ENCODE results near the gene TECPR2.

DNA sequence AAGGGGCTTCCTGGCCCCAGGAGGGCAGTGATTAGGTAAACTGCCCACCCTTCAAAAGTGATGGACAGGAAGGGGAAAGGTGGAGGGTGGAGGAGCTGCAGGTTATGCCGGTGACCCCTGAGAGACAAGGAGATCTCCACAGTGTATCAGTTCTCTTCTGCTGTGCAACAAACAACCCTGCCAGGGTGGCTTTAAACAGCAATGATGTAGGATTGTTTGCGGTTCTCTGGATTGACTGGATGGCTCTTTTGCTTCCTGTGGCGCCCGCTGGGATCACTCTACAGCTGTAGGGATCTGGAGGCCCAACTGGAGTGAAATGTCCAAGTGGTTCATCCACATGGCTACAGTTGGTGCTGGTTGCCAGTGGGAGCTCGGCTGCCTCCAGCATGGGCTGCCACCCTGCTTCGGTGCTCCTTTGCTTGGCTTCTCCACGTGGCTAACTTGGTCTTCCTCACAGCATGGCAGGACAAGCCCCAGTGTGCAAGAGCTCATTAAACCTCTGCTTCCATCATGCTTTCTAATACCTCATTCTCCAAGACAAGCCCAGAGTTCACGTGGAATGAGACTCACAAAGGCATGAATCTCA lies 155.4 kb downstream of the TECPR2 start:
- TF ChIP-seq POLR2A (IDR thresholded peaks at IDR 0.05), result no peak
- TF ChIP-seq, protein P1, sequence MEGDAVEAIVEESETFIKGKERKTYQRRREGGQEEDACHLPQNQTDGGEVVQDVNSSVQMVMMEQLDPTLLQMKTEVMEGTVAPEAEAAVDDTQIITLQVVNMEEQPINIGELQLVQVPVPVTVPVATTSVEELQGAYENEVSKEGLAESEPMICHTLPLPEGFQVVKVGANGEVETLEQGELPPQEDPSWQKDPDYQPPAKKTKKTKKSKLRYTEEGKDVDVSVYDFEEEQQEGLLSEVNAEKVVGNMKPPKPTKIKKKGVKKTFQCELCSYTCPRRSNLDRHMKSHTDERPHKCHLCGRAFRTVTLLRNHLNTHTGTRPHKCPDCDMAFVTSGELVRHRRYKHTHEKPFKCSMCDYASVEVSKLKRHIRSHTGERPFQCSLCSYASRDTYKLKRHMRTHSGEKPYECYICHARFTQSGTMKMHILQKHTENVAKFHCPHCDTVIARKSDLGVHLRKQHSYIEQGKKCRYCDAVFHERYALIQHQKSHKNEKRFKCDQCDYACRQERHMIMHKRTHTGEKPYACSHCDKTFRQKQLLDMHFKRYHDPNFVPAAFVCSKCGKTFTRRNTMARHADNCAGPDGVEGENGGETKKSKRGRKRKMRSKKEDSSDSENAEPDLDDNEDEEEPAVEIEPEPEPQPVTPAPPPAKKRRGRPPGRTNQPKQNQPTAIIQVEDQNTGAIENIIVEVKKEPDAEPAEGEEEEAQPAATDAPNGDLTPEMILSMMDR (IDR thresholded peaks at IDR 0.05), result no peak
